Ishikawa (cell line): Measurements from ENCODE around the gene GNB1L.

Experiments used
- FOXM1 ChIP-seq: IDR thresholded peaks from 2 replicates; pipeline ENCODE4 v1.6.1; 2012; ENCODE audit warnings: low read depth, borderline replicate concordance
- NFIC ChIP-seq: IDR thresholded peaks from 2 replicates; pipeline ENCODE4 v1.6.1; 2012
- TAF1 ChIP-seq: IDR thresholded peaks from 2 replicates; pipeline ENCODE4 v1.6.1; 2012; ENCODE audit warnings: low read depth, mild to moderate bottlenecking
- TF ChIP-seq, protein P1 (sequence below): IDR thresholded peaks from 2 replicates; pipeline ENCODE4 v1.6.1; 2012

DNA sequence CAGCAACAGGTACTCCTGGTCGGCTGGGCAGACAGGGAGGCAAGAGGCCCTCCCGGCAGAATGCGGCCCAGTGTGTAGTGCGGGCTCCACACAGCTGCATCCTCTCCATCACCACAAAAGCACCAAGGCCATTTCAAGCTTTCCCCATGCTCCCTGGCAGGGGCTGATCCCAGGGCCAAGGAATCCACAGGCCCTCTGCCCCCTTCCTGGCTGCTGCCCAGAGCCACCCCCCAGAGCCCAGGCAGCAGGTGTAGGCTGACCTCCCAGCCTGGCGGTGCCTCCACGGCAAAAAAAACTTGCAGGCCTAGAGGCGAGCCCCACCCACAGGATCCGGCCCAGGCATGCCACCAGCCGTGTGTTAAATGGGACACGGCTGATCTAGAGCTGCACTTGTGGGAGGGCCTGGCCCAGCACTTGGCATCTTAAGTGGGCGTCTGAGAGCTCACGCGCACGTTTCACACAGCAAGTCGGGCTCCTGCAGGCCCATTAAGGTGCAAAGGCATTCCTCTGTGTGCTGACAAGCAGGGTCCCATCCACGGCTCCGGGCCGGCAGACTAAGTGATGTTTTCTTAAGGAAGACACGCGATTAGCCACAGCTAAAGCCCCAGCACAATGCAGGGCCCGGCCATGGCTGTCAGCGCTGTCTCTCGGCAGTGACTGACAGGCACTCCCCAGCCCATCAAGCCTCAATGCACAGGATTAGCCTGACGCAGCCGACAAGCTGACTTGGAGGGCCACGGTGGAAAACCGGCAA, 19.8 kb upstream of the GNB1L start:
- TF ChIP-seq, protein P1, sequence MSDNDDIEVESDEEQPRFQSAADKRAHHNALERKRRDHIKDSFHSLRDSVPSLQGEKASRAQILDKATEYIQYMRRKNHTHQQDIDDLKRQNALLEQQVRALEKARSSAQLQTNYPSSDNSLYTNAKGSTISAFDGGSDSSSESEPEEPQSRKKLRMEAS, result no peak
- TF ChIP-seq NFIC (peak; percentile 31; the same call in 1 of the 2 replicates), TAF1 (no peak), FOXM1 (no peak)
